ENCODE data around the gene SLC7A5.
"Not testable (repeated sequence)": the region's sequence is repeated elsewhere in the genome, so short reads cannot be mapped to it uniquely, and the experiment has no call there.

The SLC7A5 gene

GRCh38 chr16:87869061-87869878 is at the start of gene SLC7A5:
TSS of gene SLC7A5 (minus strand) at chr16:87869507. CDS start at chr16:87869422, 85 bp downstream.
- not testable (repeated sequence) for H3K27ac ChIP-seq (ENCODE audit: low read length); H3K9me3 ChIP-seq (ENCODE audit: control insufficient read depth, low read depth, low read length); H3K36me3 ChIP-seq (ENCODE audit: control insufficient read depth, low read depth, low read length)
- Histone ChIP-seq H3K27me3 (ENCODE audit: control insufficient read depth, insufficient read depth, low read length) (peaks cover 48% of the 10 kb centered on the region), H3K9ac (ENCODE audit: low read length) (peak within 1 kb of the TSS; percentile 62), H3K4me1 (ENCODE audit: control insufficient read depth, low read depth, low read length) (peaks cover 29% of the 10 kb centered on the region), H3K4me3 (ENCODE audit: low read length) (peak within 1 kb of the TSS; percentile 69)

GRCh38 chr16:87918338-87918737 is 49.0 kb upstream of the SLC7A5 start:
- H3K36me3 ChIP-seq (ENCODE audit: control insufficient read depth, low read depth, low read length) = no peaks in the 10 kb centered on the region
- H3K27me3 ChIP-seq (ENCODE audit: control insufficient read depth, insufficient read depth, low read length) = no peaks in the 10 kb centered on the region
- H3K4me3 ChIP-seq (ENCODE audit: low read length) = no peak overlapping the region
- H3K9me3 ChIP-seq (ENCODE audit: control insufficient read depth, low read depth, low read length) = no peaks in the 10 kb centered on the region
- H3K4me1 ChIP-seq (ENCODE audit: control insufficient read depth, low read depth, low read length) = no peaks in the 10 kb centered on the region
- H3K9ac ChIP-seq (ENCODE audit: low read length) = no peak overlapping the region
- no peak overlapping the region for H3K27ac ChIP-seq (ENCODE audit: low read length)

DNA sequence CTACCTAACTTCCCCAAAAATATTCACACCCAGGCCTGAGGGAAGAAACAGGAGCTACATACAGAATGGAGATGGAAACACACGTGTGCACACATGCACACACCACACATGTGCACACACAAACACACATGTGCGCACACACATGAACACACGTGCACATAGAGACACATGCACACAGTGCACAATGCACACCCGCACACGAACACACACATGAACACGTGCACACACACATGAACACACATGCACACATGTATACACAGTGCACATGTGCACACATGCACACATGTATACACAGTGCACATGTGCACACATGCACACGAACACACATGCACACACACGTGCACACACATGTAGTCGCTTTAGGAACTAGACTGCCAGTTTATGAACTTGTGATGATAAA is 48.2 kb upstream of the SLC7A5 start:
- Histone ChIP-seq H3K9ac (ENCODE audit: low read length) (no peak overlapping the region), H3K27me3 (ENCODE audit: control insufficient read depth, insufficient read depth, low read length) (no peaks in the 10 kb centered on the region), H3K4me3 (ENCODE audit: low read length) (no peak overlapping the region), H3K4me1 (ENCODE audit: control insufficient read depth, low read depth, low read length) (no peaks in the 10 kb centered on the region), H3K9me3 (ENCODE audit: control insufficient read depth, low read depth, low read length) (no peaks in the 10 kb centered on the region), H3K36me3 (ENCODE audit: control insufficient read depth, low read depth, low read length) (no peaks in the 10 kb centered on the region), H3K27ac (ENCODE audit: low read length) (no peak overlapping the region)

GRCh38 chr16:87914812-87915211 is 45.5 kb upstream of the SLC7A5 start:
- H3K27me3 ChIP-seq (ENCODE audit: control insufficient read depth, insufficient read depth, low read length) = no peaks in the 10 kb centered on the region
- no peak overlapping the region for H3K9ac ChIP-seq (ENCODE audit: low read length)
- H3K4me1 ChIP-seq (ENCODE audit: control insufficient read depth, low read depth, low read length) = no peaks in the 10 kb centered on the region
- no peaks in the 10 kb centered on the region for H3K36me3 ChIP-seq (ENCODE audit: control insufficient read depth, low read depth, low read length)
- no peak overlapping the region for H3K4me3 ChIP-seq (ENCODE audit: low read length)
- no peaks in the 10 kb centered on the region for H3K9me3 ChIP-seq (ENCODE audit: control insufficient read depth, low read depth, low read length)
- no peak overlapping the region for H3K27ac ChIP-seq (ENCODE audit: low read length)

- not testable (repeated sequence) for H3K9me3 ChIP-seq (ENCODE audit: control insufficient read depth, low read depth, low read length); H3K9ac ChIP-seq (ENCODE audit: low read length); H3K27me3 ChIP-seq (ENCODE audit: control insufficient read depth, insufficient read depth, low read length); H3K4me1 ChIP-seq (ENCODE audit: control insufficient read depth, low read depth, low read length); H3K4me3 ChIP-seq (ENCODE audit: low read length); H3K27ac ChIP-seq (ENCODE audit: low read length); H3K36me3 ChIP-seq (ENCODE audit: control insufficient read depth, low read depth, low read length)
These were observed 44.9 kb upstream of the SLC7A5 start for GRCh38 chr16:87914021-87914725.

GRCh38 chr16:87912691-87913090 is 43.4 kb upstream of the SLC7A5 start:
- H3K4me3 ChIP-seq (ENCODE audit: low read length); H3K27ac ChIP-seq (ENCODE audit: low read length); H3K27me3 ChIP-seq (ENCODE audit: control insufficient read depth, insufficient read depth, low read length); H3K4me1 ChIP-seq (ENCODE audit: control insufficient read depth, low read depth, low read length); H3K36me3 ChIP-seq (ENCODE audit: control insufficient read depth, low read depth, low read length); H3K9me3 ChIP-seq (ENCODE audit: control insufficient read depth, low read depth, low read length); H3K9ac ChIP-seq (ENCODE audit: low read length): not testable (repeated sequence)

DNA sequence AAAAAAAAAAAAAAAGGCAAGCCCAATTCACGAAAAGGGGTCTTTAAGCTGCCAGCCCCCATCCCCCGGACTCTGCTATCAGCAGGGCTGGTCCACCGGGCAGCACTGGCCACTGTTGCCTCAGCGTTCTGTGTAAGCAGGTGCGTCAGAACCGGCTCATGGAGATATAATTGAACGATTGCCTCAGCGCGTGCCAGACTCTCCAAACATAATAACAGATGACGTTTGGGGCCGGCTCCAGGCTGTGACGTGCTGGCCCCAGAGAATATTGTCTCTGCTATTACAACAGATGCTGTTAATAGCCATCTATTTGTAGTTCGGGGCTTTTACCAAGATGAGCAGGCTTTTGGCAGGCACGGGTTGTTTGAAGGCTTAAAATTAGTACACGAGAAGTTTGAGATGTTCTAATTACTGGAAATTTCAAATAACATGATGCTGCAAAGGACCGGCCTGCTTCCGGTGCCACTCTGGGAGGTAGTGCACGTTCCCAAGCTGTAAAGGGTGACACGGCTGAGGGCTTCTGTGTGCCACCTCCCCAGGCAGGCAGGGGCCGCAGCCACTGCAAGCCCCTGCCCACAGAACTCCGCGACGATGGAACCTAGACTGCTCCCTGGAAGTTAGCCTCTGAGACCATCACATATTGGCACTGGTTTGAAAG is 41.9 kb upstream of the SLC7A5 start:
- H3K27ac ChIP-seq (ENCODE audit: low read length); H3K36me3 ChIP-seq (ENCODE audit: control insufficient read depth, low read depth, low read length); H3K9ac ChIP-seq (ENCODE audit: low read length); H3K4me3 ChIP-seq (ENCODE audit: low read length); H3K27me3 ChIP-seq (ENCODE audit: control insufficient read depth, insufficient read depth, low read length); H3K4me1 ChIP-seq (ENCODE audit: control insufficient read depth, low read depth, low read length); H3K9me3 ChIP-seq (ENCODE audit: control insufficient read depth, low read depth, low read length): not testable (repeated sequence)

GRCh38 chr16:87909203-87909935 is 40.1 kb upstream of the SLC7A5 start:
- H3K9ac ChIP-seq (ENCODE audit: low read length); H3K9me3 ChIP-seq (ENCODE audit: control insufficient read depth, low read depth, low read length); H3K4me3 ChIP-seq (ENCODE audit: low read length); H3K36me3 ChIP-seq (ENCODE audit: control insufficient read depth, low read depth, low read length); H3K4me1 ChIP-seq (ENCODE audit: control insufficient read depth, low read depth, low read length); H3K27me3 ChIP-seq (ENCODE audit: control insufficient read depth, insufficient read depth, low read length); H3K27ac ChIP-seq (ENCODE audit: low read length): not testable (repeated sequence)

DNA sequence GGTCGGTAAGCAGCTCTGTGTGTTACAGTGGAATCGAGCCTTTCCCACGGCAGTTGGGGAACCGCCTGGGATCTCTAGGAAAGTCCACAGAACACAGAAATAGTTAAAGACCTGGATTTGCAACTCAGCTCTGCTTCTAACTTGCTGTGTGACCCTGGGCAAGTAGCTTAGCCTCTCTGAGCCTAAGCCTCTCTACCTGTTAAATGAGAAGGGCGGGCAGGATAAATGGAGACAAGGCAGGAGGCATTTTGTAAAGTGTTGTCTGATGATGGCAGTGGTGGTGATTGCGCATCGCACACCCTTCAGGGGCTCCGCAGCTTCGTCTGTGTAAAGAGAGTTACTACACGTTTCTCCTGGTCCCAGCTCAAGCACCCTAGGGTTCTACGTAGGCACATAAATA is 38.8 kb upstream of the SLC7A5 start:
- H3K4me3 ChIP-seq (ENCODE audit: low read length); H3K27me3 ChIP-seq (ENCODE audit: control insufficient read depth, insufficient read depth, low read length); H3K9me3 ChIP-seq (ENCODE audit: control insufficient read depth, low read depth, low read length); H3K27ac ChIP-seq (ENCODE audit: low read length); H3K4me1 ChIP-seq (ENCODE audit: control insufficient read depth, low read depth, low read length); H3K36me3 ChIP-seq (ENCODE audit: control insufficient read depth, low read depth, low read length); H3K9ac ChIP-seq (ENCODE audit: low read length): not testable (repeated sequence)

DNA sequence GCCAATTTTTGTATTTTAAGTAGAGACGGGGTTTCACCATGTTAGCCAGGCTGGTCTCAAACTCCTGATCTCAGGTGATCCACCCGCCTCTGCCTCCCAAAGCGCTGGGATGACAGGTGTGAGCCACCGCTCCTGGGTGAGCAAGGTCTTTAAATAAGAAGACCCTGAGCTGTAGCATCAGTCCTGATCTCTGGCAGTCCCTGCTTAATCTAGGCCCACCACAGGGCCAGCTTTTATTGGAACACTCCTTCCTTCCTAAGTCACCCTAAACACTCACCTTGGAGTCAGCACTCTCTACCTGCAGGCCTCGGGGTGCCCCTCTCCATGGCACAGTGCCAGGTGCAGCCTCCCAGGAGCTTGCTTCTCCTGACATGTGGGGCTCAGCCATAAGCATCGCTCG is 36.2 kb upstream of the SLC7A5 start:
- H3K27me3 ChIP-seq (ENCODE audit: control insufficient read depth, insufficient read depth, low read length); H3K4me3 ChIP-seq (ENCODE audit: low read length); H3K27ac ChIP-seq (ENCODE audit: low read length); H3K9me3 ChIP-seq (ENCODE audit: control insufficient read depth, low read depth, low read length); H3K4me1 ChIP-seq (ENCODE audit: control insufficient read depth, low read depth, low read length); H3K36me3 ChIP-seq (ENCODE audit: control insufficient read depth, low read depth, low read length); H3K9ac ChIP-seq (ENCODE audit: low read length): not testable (repeated sequence)

- H3K36me3 ChIP-seq (ENCODE audit: control insufficient read depth, low read depth, low read length); H3K27ac ChIP-seq (ENCODE audit: low read length); H3K4me1 ChIP-seq (ENCODE audit: control insufficient read depth, low read depth, low read length); H3K4me3 ChIP-seq (ENCODE audit: low read length); H3K27me3 ChIP-seq (ENCODE audit: control insufficient read depth, insufficient read depth, low read length); H3K9me3 ChIP-seq (ENCODE audit: control insufficient read depth, low read depth, low read length); H3K9ac ChIP-seq (ENCODE audit: low read length): not testable (repeated sequence)
These were observed 35.7 kb upstream of the SLC7A5 start for GRCh38 chr16:87904963-87905362.
